Neural progenitor cell (in vitro differentiated cells): Measurements from ENCODE around the gene NOX5. TPM values are rescaled to one million over a fixed set of nuclear protein-coding genes. Genes with fewer than 3 reads are reported as not detected.

Experiments used
- DNase-seq: peaks from one replicate; pipeline ENCODE4 v3.0.0-alpha.2; 2016; ENCODE audit warnings: low spot score
- H2AFZ ChIP-seq: fragments of 200-600 bp; sonication (generic); replicated peaks from 2 replicates; pipeline ENCODE4 v1.6.1; 2016; ENCODE audit warnings: antibody characterized with exemption
- H3F3A ChIP-seq: fragments of 200-600 bp; sonication (generic); 2 replicates; pipeline ENCODE4 v1.6.1; 2016; ENCODE audit warnings: antibody characterized with exemption, low read depth
- H3K27ac ChIP-seq: fragments of 200-600 bp; sonication (generic); 2 replicates; pipeline ENCODE4 v1.5.1; 2016; ENCODE audit warnings: mild to moderate bottlenecking
- H3K27me3 ChIP-seq: fragments of 200-600 bp; sonication (generic); 2 replicates; pipeline ENCODE4 v1.6.1; 2016; ENCODE audit warnings: mild to moderate bottlenecking, moderate library complexity
- H3K36me3 ChIP-seq: fragments of 200-600 bp; sonication (generic); 2 replicates; pipeline ENCODE4 v1.5.1; 2016
- H3K4me1 ChIP-seq: fragments of 200-600 bp; sonication (generic); 2 replicates; pipeline ENCODE4 v1.6.1; 2016; ENCODE audit warnings: mixed run types
- H3K4me2 ChIP-seq: fragments of 200-600 bp; sonication (generic); 2 replicates; pipeline ENCODE4 v1.6.1; 2016
- H3K4me3 ChIP-seq: fragments of 200-600 bp; sonication (generic); 2 replicates; pipeline ENCODE4 v1.5.1; 2016
- H3K79me2 ChIP-seq: fragments of 200-600 bp; sonication (generic); 2 replicates; pipeline ENCODE4 v1.6.1; 2016; ENCODE audit warnings: low read depth
- H3K9ac ChIP-seq: fragments of 200-600 bp; sonication (generic); 2 replicates; pipeline ENCODE4 v1.6.1; 2016
- H3K9me3 ChIP-seq: fragments of 200-600 bp; sonication (generic); 2 replicates; pipeline ENCODE4 v1.5.1; 2016; ENCODE audit warnings: low read depth
- H4K20me1 ChIP-seq: fragments of 200-600 bp; sonication (generic); 2 replicates; pipeline ENCODE4 v1.6.1; 2016; ENCODE audit warnings: low read depth
- H3K27ac Mint-ChIP-seq: 3 replicates; pipeline ENCODE4 v1.8.0; 2021; ENCODE audit warnings: mixed read lengths
- H3K27me3 Mint-ChIP-seq: 2 replicates; pipeline ENCODE4 v1.8.0; 2022; ENCODE audit warnings: low read depth, mild to moderate bottlenecking, inconsistent platforms, moderate library complexity, mixed read lengths; ENCODE audit not compliant: insufficient read depth
- H3K36me3 Mint-ChIP-seq: 3 replicates; pipeline ENCODE4 v1.8.0; 2021; ENCODE audit warnings: mixed read lengths
- H3K4me1 Mint-ChIP-seq: 3 replicates; pipeline ENCODE4 v1.8.0; 2021; ENCODE audit warnings: mixed read lengths
- H3K4me3 Mint-ChIP-seq: 3 replicates; pipeline ENCODE4 v1.8.0; 2021; ENCODE audit warnings: mild to moderate bottlenecking, moderate library complexity, mixed read lengths
- H3K9me3 Mint-ChIP-seq: 3 replicates; pipeline ENCODE4 v1.8.0; 2020; ENCODE audit warnings: mixed read lengths
- CTCF ChIP-seq: fragments of 200-600 bp; sonication (generic); IDR thresholded peaks from 2 replicates; pipeline ENCODE4 v1.5.1; 2017; ENCODE audit warnings: antibody characterized with exemption, mild to moderate bottlenecking
- EZH2 ChIP-seq: fragments of 200-600 bp; sonication (generic); IDR thresholded peaks from 2 replicates; pipeline ENCODE4 v1.6.1; 2017; ENCODE audit warnings: antibody characterized with exemption, mild to moderate bottlenecking, moderate library complexity
- EZH2phosphoT487 ChIP-seq: fragments of 200-600 bp; sonication (generic); IDR thresholded peaks from 2 replicates; pipeline ENCODE4 v1.6.1; 2017; ENCODE audit warnings: antibody characterized with exemption
- total RNA-seq: library from RNA; depleted of rRNA; stranded (reverse); fragments of >200 nt; gene quantifications from 2 replicates; pipeline ENCODE4 v1.2.3, GENCODE V29; 2015; ENCODE audit warnings: low replicate concordance

Gene NOX5
- total RNA-seq, 1 donor from 2014 or later: not detected

- peaks cover 19% of the 10 kb centered on the region for H3K4me1 ChIP-seq
- Mint-ChIP-seq H3K36me3 (peaks cover 2% of the 10 kb centered on the region), H3K4me1 (peaks cover 12% of the 10 kb centered on the region), H3K4me3 (no peak overlapping the region), H3K27me3 (peaks cover 26% of the 10 kb centered on the region), H3K27ac (no peak overlapping the region), H3K9me3 (peaks cover 6% of the 10 kb centered on the region)
- no peaks in the 10 kb centered on the region for H3K36me3 ChIP-seq
- no peaks in the 10 kb centered on the region for H3K9me3 ChIP-seq
- H2AFZ ChIP-seq: no peak overlapping the region
- no peak overlapping the region for H3K27ac ChIP-seq
- H3K79me2 ChIP-seq: no peaks in the 10 kb centered on the region
- H4K20me1 ChIP-seq: no peaks in the 10 kb centered on the region
- no peak overlapping the region for H3K9ac ChIP-seq
- no peak overlapping the region for H3K4me3 ChIP-seq
- peaks cover 23% of the 10 kb centered on the region for H3K27me3 ChIP-seq
- TF ChIP-seq CTCF (no peak), EZH2 (no peak), EZH2phosphoT487 (no peak)
- DNase-seq: no peak
- peaks cover 8% of the 10 kb centered on the region for H3F3A ChIP-seq
- H3K4me2 ChIP-seq: no peak overlapping the region
Observed at GRCh38 chr15:69071260-69071659, 56.8 kb downstream of the NOX5 start.

- H3K9me3 ChIP-seq: no peaks in the 10 kb centered on the region
- Mint-ChIP-seq H3K9me3 (peaks cover 6% of the 10 kb centered on the region), H3K4me1 (peaks cover 12% of the 10 kb centered on the region), H3K27me3 (peaks cover 21% of the 10 kb centered on the region), H3K4me3 (no peak overlapping the region), H3K36me3 (peaks cover 2% of the 10 kb centered on the region), H3K27ac (no peak overlapping the region)
- TF ChIP-seq CTCF: no peak
- TF ChIP-seq EZH2: no peak
- TF ChIP-seq EZH2phosphoT487: no peak
- H3K79me2 ChIP-seq: no peaks in the 10 kb centered on the region
- H2AFZ ChIP-seq: no peak overlapping the region
- DNase-seq: no peak
- peaks cover 19% of the 10 kb centered on the region for H3K4me1 ChIP-seq
- H3K36me3 ChIP-seq: no peaks in the 10 kb centered on the region
- H3K9ac ChIP-seq: no peak overlapping the region
- no peak overlapping the region for H3K4me3 ChIP-seq
- no peak overlapping the region for H3K4me2 ChIP-seq
- H3K27ac ChIP-seq: no peak overlapping the region
- H4K20me1 ChIP-seq: no peaks in the 10 kb centered on the region
- peaks cover 8% of the 10 kb centered on the region for H3F3A ChIP-seq
- H3K27me3 ChIP-seq: peaks cover 23% of the 10 kb centered on the region
Observed at GRCh38 chr15:69072906-69073305, 58.4 kb downstream of the NOX5 start.

GRCh38 chr15:69074001-69074842, 59.7 kb downstream of the NOX5 start:
- H3K9me3 Mint-ChIP-seq: peaks cover 6% of the 10 kb centered on the region
- no peaks in the 10 kb centered on the region for H3K79me2 ChIP-seq
- no peak overlapping the region for H3K27ac ChIP-seq
- H3K9me3 ChIP-seq: no peaks in the 10 kb centered on the region
- peaks cover 8% of the 10 kb centered on the region for H3F3A ChIP-seq
- peaks cover 23% of the 10 kb centered on the region for H3K27me3 ChIP-seq
- H3K4me2 ChIP-seq: peak overlapping the region; percentile 97
- peaks cover 12% of the 10 kb centered on the region for H3K4me1 Mint-ChIP-seq
- H2AFZ ChIP-seq: peak overlapping the region; percentile 93
- no peak overlapping the region for H3K9ac ChIP-seq
- peak; percentile 79 for DNase-seq
- peaks cover 19% of the 10 kb centered on the region for H3K4me1 ChIP-seq
- H3K27ac Mint-ChIP-seq: peak overlapping the region; percentile 40
- no peaks in the 10 kb centered on the region for H4K20me1 ChIP-seq
- peaks cover 2% of the 10 kb centered on the region for H3K36me3 Mint-ChIP-seq
- TF ChIP-seq EZH2 (peak; percentile 15), CTCF (no peak)
- H3K27me3 Mint-ChIP-seq: peaks cover 18% of the 10 kb centered on the region
- H3K4me3 Mint-ChIP-seq: peak overlapping the region; percentile 84
- H3K4me3 ChIP-seq: peak overlapping the region; percentile 69
- no peaks in the 10 kb centered on the region for H3K36me3 ChIP-seq
